Osteocyte (in vitro differentiated cells): ENCODE data around the gene GLCE. TPM values are rescaled to one million over a fixed set of nuclear protein-coding genes. Genes with fewer than 3 reads are reported as not detected.

Experiments
- DNase-seq: peaks from one replicate; pipeline ENCODE4 v3.0.0; 2021; ENCODE audit warnings: mixed read lengths; ENCODE audit not compliant: unreplicated experiment; ENCODE audit errors: extremely low spot score
- H3K27ac Mint-ChIP-seq: one replicate; pipeline ENCODE4 v1.8.0; 2021; ENCODE audit warnings: mild to moderate bottlenecking, mixed read lengths; ENCODE audit not compliant: unreplicated experiment
- H3K27me3 Mint-ChIP-seq: one replicate; pipeline ENCODE4 v1.8.0; 2021; ENCODE audit warnings: mixed read lengths; ENCODE audit not compliant: unreplicated experiment
- H3K36me3 Mint-ChIP-seq: one replicate; pipeline ENCODE4 v1.8.0; 2021; ENCODE audit warnings: mixed read lengths; ENCODE audit not compliant: unreplicated experiment
- H3K4me1 Mint-ChIP-seq: one replicate; pipeline ENCODE4 v1.8.0; 2021; ENCODE audit warnings: mixed read lengths; ENCODE audit not compliant: unreplicated experiment
- H3K4me3 Mint-ChIP-seq: one replicate; pipeline ENCODE4 v1.8.0; 2021; ENCODE audit warnings: mild to moderate bottlenecking, moderate library complexity, mixed read lengths; ENCODE audit not compliant: unreplicated experiment
- H3K9me3 Mint-ChIP-seq: one replicate; pipeline ENCODE4 v1.8.0; 2021; ENCODE audit warnings: mixed read lengths; ENCODE audit not compliant: unreplicated experiment
- total RNA-seq: library from RNA; stranded (reverse); gene quantifications from 2 replicates; pipeline ENCODE4 v1.2.1, GENCODE V29; 2021
- TF ChIP-seq, protein P1 (sequence below): fragments of 200-600 bp; sonication (generic); IDR thresholded peaks from 2 replicates; pipeline ENCODE4 v1.5.0; 2021; ENCODE audit warnings: antibody characterized with exemption, mild to moderate bottlenecking, moderate library complexity

Gene GLCE
- total RNA-seq, 1 donor from 2014 or later = 19.5 TPM

DNA sequence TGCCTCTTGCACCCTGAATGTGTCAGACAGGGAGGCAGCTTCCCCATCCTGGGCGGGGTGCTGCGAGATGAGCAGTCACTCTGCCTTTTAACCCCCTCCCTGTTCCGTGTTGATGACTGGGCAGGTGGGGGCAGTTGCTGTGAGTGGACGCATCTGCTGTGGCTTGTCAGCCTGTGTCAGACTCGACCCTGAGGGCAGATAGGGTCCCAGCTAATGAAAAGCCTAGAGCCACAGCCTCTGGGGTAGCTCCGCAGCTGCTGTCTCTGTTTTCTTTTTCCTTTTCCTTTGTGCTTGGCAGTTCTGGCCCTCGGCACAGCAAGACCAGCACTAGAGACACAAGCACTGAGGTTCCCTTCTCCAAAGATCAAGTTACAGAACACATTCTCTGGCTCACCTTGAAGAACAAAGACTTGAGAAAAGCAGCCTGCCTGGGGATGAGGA, 43.0 kb upstream of the GLCE start:
- peaks cover 11% of the 10 kb centered on the region for H3K4me1 Mint-ChIP-seq

DNA sequence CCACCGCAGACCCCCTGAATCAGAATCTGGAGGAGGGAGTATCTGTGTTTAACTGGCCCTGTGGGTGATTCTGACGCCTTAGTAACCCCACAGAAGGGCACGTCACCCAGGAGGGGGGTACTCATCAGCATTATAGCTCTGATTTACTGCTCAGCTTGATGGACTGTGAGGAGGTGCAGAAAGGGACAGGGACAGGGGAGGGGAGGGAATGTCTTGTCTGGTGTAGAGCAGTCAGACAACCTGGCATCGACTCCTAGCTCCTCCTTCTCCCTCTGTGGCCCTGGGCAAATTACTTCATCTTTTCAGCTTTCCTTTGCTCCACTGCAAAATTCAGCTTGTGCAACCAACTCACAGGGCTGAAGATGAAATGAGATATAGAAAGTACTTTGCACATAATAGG, 42.3 kb upstream of the GLCE start:
- Mint-ChIP-seq H3K4me3 (no peak overlapping the region), H3K27me3 (peaks cover 51% of the 10 kb centered on the region), H3K27ac (no peak overlapping the region), H3K9me3 (no peaks in the 10 kb centered on the region), H3K4me1 (peaks cover 11% of the 10 kb centered on the region), H3K36me3 (no peaks in the 10 kb centered on the region)
- no peak for DNase-seq
- TF ChIP-seq, protein P1, sequence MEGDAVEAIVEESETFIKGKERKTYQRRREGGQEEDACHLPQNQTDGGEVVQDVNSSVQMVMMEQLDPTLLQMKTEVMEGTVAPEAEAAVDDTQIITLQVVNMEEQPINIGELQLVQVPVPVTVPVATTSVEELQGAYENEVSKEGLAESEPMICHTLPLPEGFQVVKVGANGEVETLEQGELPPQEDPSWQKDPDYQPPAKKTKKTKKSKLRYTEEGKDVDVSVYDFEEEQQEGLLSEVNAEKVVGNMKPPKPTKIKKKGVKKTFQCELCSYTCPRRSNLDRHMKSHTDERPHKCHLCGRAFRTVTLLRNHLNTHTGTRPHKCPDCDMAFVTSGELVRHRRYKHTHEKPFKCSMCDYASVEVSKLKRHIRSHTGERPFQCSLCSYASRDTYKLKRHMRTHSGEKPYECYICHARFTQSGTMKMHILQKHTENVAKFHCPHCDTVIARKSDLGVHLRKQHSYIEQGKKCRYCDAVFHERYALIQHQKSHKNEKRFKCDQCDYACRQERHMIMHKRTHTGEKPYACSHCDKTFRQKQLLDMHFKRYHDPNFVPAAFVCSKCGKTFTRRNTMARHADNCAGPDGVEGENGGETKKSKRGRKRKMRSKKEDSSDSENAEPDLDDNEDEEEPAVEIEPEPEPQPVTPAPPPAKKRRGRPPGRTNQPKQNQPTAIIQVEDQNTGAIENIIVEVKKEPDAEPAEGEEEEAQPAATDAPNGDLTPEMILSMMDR = no peak

More for the DNA sequence above, 43.0 kb upstream of the GLCE start:
- Mint-ChIP-seq H3K27ac (no peak overlapping the region), H3K4me3 (no peak overlapping the region), H3K27me3 (peaks cover 51% of the 10 kb centered on the region), H3K9me3 (no peaks in the 10 kb centered on the region), H3K36me3 (no peaks in the 10 kb centered on the region)
- DNase-seq = no peak
- TF ChIP-seq, protein P1 = no peak

DNA sequence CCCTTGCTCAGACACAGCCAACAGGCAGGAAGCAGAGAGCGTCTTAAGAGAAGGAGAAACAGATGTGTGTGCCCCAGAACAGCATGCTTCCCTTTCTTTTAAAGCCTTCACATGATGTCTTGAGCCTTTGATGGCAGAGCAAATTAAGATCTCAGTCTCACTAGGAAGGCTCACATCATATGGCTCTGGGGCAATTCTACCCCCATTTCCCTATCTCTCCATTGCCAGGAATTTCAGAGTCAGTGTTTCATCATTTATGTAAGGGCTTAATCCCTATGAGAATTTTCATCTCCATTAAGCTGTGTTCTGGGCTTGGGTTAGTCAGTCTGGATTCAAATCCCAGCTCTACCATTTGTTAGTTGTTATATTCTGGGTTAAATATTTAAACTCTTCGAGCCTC, 41.4 kb upstream of the GLCE start:
- no peak overlapping the region for H3K4me3 Mint-ChIP-seq
- H3K27ac Mint-ChIP-seq = no peak overlapping the region
- TF ChIP-seq, protein P1 = no peak
- peaks cover 11% of the 10 kb centered on the region for H3K4me1 Mint-ChIP-seq
- no peaks in the 10 kb centered on the region for H3K9me3 Mint-ChIP-seq
- no peak for DNase-seq
- H3K36me3 Mint-ChIP-seq = no peaks in the 10 kb centered on the region
- H3K27me3 Mint-ChIP-seq = peaks cover 43% of the 10 kb centered on the region

DNA sequence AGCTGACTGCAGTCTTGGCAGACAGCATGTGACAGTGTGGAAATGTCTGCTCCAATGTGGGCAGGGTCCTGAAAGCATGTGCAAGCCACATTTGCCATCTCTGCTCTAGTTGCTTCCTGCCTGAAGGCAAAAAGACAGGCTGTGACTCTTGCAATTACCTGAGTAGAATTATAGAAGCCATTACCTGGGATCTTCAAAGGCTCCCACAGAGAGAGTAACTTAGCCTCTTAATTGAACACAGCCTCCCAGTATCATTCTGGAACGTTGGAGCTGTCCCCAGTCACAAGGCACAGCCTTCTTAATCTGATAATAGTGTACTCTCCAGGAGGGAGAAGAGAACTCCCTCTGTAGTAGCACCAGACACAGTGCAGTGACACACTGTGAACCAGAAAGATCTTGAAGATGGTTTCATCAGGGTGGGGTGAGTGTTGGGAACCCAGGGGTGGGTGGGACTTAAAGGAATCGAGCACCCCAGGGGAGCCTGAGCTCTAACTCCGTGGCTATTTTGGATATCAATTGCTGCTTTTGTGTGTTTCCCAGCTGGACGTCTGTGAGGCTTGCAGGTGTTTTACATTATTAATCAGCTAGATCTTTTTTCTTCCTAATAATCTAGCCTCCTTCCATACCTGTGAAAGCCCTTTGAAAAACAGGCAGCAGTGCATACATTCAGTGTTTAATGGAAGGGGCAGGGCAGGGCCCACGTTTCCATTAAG, 40.6 kb upstream of the GLCE start:
- Mint-ChIP-seq H3K9me3 (no peaks in the 10 kb centered on the region), H3K27ac (no peak overlapping the region), H3K4me1 (peaks cover 11% of the 10 kb centered on the region), H3K36me3 (no peaks in the 10 kb centered on the region), H3K27me3 (peaks cover 35% of the 10 kb centered on the region), H3K4me3 (no peak overlapping the region)
- no peak for DNase-seq
- TF ChIP-seq, protein P1 = no peak

DNA sequence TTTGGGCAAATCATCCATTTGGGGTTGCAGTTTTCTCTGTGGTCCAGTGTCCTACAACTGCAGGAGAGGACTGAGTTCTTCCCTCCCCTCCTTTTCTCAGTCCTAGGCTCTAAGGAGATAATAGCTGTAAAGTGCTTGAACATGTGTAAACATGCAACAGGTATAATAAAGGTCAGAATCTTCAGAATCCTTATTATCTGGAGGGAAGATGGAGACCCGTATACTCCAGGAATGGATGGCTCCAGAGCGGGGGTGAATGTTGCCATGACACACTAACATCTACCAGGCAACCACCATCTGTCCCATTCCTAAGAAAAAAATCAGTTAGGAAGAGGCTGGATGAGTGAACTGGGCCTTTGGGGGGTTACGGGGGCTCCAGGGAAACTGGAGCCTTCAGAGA, 39.7 kb upstream of the GLCE start:
- H3K9me3 Mint-ChIP-seq = no peaks in the 10 kb centered on the region
- H3K36me3 Mint-ChIP-seq = no peaks in the 10 kb centered on the region
- H3K4me3 Mint-ChIP-seq = no peak overlapping the region
- H3K4me1 Mint-ChIP-seq = peaks cover 18% of the 10 kb centered on the region
- no peak for DNase-seq
- TF ChIP-seq, protein P1 = no peak
- peaks cover 31% of the 10 kb centered on the region for H3K27me3 Mint-ChIP-seq
- H3K27ac Mint-ChIP-seq = no peak overlapping the region
